Left lung (tissue), 10 donors: ENCODE measurements around the gene WNT5B. TPM values are rescaled to one million over a fixed set of nuclear protein-coding genes. Genes with fewer than 3 reads are reported as not detected.

Experiments used
- ATAC-seq: fragments of 200-7000 bp; cut with Tn5 transposase; one replicate; pipeline ENCODE4 v1.9.1; 2020; ENCODE audit warnings: moderate library complexity
- DNase-seq, 4 donors: peaks; one replicate each; pipeline ENCODE4 v3.0.0-alpha.2; 2013 to 2020
- H3K27ac ChIP-seq, 2 donors: fragments of 200-600 bp; sonication (generic) in 1 of 2; one replicate each; pipeline versions ENCODE4 v1.5.0 to v1.8.0; 2020 to 2021
- H3K27me3 ChIP-seq, 2 donors: fragments of 200-600 bp; sonication (generic) in 1 of 2; one replicate each; pipeline versions ENCODE4 v1.5.0 to v1.8.0; 2020 to 2021
- H3K36me3 ChIP-seq, 2 donors: fragments of 200-600 bp; sonication (generic) in 1 of 2; one replicate each; pipeline versions ENCODE4 v1.5.0 to v1.8.0; 2020 to 2021
- H3K4me1 ChIP-seq, 2 donors: fragments of 200-600 bp; one replicate each; pipeline ENCODE4 v1.8.0; 2021
- H3K4me3 ChIP-seq, 2 donors: fragments of 200-600 bp; sonication (generic) in 1 of 2; one replicate each; pipeline versions ENCODE4 v1.5.0 to v1.8.0; 2020 to 2021; ENCODE audit warnings: mild to moderate bottlenecking in 1 of 2
- H3K9me3 ChIP-seq, 2 donors: fragments of 200-600 bp; sonication (generic) in 1 of 2; one replicate each; pipeline versions ENCODE4 v1.5.0 to v1.8.0; 2020 to 2021
- CTCF ChIP-seq, 2 donors: fragments of 200-600 bp; sonication (generic) in 1 of 2; IDR thresholded peaks; one replicate each; pipeline versions ENCODE4 v1.5.0 to v1.8.0; 2021; ENCODE audit warnings: antibody characterized with exemption in 2 of 2
- intact Hi-C, 2 donors: fragments of 100-400 bp; cut with DNase I; formaldehyde crosslinking; loops; one replicate each; pipeline versions ENCODE4 v1.11.2 to v1.14.2; 2022
- polyA plus RNA-seq, 6 donors: library from polyadenylated mRNA; unstranded; fragments of 120-200 nt; gene quantifications; one replicate each; pipeline ENCODE4 v1.2.1, GENCODE V29; 2013; ENCODE audit not compliant: insufficient read length in 6 of 6
- total RNA-seq, 2 donors: library from RNA; stranded (reverse); fragmentation: NEBNext Ultra II Directional; extraction: Animal tissue kit (Norgen Biotek cat#: 25700); gene quantifications; one replicate each; pipeline ENCODE4 v1.2.1, GENCODE V29; 2021
- donor health status: DM: no; HTN: yes; CAD: no.
- donor health status: DM: no; HTN: no; CAD: no.

The WNT5B gene
- total and polyA plus RNA-seq, 8 donors: 3.3 to 8.8 (median 6.7) TPM

GRCh38 chr12:1629338-1630132 lies 504 bp downstream of the WNT5B start:
- H3K4me3 ChIP-seq: peak overlapping the region; percentile 27 to 41
- no peaks in the 10 kb centered on the region for H3K9me3 ChIP-seq
- H3K27ac ChIP-seq: no peak overlapping the region
- peak in 1 of 4 donors; percentile 12 for DNase-seq
- TF ChIP-seq CTCF (IDR thresholded peaks at IDR 0.05): no peak
- no peak for ATAC-seq
- intact Hi-C loops: loop anchor here in 1 of 2 donors (10.0 kb wide), 1 partner anchor 305 kb away; no protein-coding TSS in a partner anchor
- H3K4me1 ChIP-seq: peaks cover 9 to 40% of the 10 kb centered on the region in 2 donors
- H3K27me3 ChIP-seq: peaks cover 6 to 38% of the 10 kb centered on the region in 2 donors
- H3K36me3 ChIP-seq: no peaks in the 10 kb centered on the region

GRCh38 chr12:1630133-1630826 lies 1.2 kb downstream of the WNT5B start:
- intact Hi-C loops: loop anchor here in 1 of 2 donors (10.0 kb wide), 1 partner anchor 305 kb away; no protein-coding TSS in a partner anchor
- peak in 1 of 2 donors; percentile 23 for TF ChIP-seq CTCF (IDR thresholded peaks at IDR 0.05)
- H3K27ac ChIP-seq: no peak overlapping the region
- no peaks in the 10 kb centered on the region for H3K36me3 ChIP-seq
- DNase-seq (peak in 3 of 4 donors; percentile 29 to 84 (median 32)), ATAC-seq (peak; percentile 47)
- peaks cover 6 to 38% of the 10 kb centered on the region in 2 donors for H3K27me3 ChIP-seq
- H3K4me3 ChIP-seq: peak overlapping the region; percentile 27 to 41
- H3K9me3 ChIP-seq: no peaks in the 10 kb centered on the region
- H3K4me1 ChIP-seq: peaks cover 9 to 48% of the 10 kb centered on the region in 2 donors

- Histone ChIP-seq H3K27me3 (peaks cover 6 to 38% of the 10 kb centered on the region in 2 donors), H3K4me1 (peaks cover 9 to 55% of the 10 kb centered on the region in 2 donors), H3K4me3 (peak overlapping the region in 1 of 2 donors; percentile 41), H3K36me3 (no peaks in the 10 kb centered on the region), H3K27ac (no peak overlapping the region), H3K9me3 (no peaks in the 10 kb centered on the region)
- DNase-seq: peak in 1 of 4 donors; percentile 18
- ATAC-seq: no peak
- TF ChIP-seq CTCF (IDR thresholded peaks at IDR 0.05): no peak
- intact Hi-C loops: loop anchor here in 1 of 2 donors (10.0 kb wide), 1 partner anchor 304 kb away; no protein-coding TSS in a partner anchor
These were observed 2.0 kb downstream of the WNT5B start for GRCh38 chr12:1630827-1631591.

GRCh38 chr12:1632702-1633101 lies 3.7 kb downstream of the WNT5B start:
- Histone ChIP-seq H3K27ac (no peak overlapping the region), H3K9me3 (no peaks in the 10 kb centered on the region), H3K4me1 (peaks cover 9 to 58% of the 10 kb centered on the region in 2 donors), H3K4me3 (no peak overlapping the region), H3K36me3 (no peaks in the 10 kb centered on the region), H3K27me3 (peaks cover 6 to 38% of the 10 kb centered on the region in 2 donors)
- intact Hi-C loops: loop anchor here in 1 of 2 donors (10.0 kb wide), 1 partner anchor 302 kb away; no protein-coding TSS in a partner anchor
- ATAC-seq (no peak), DNase-seq (no peak)
- TF ChIP-seq CTCF (IDR thresholded peaks at IDR 0.05): no peak
